H9 (cell line): ENCODE results near the gene RAPH1. TPM values are rescaled to one million over a fixed set of nuclear protein-coding genes. Genes with fewer than 3 reads are reported as not detected.

Experiments used
- DNase-seq: peaks from one replicate; pipeline ENCODE4 v3.0.0-alpha.2; 2017
- H2AFZ ChIP-seq: one replicate; pipeline ENCODE4 v1.6.1; 2013; ENCODE audit warnings: mild to moderate bottlenecking, low read length, control low read depth, moderate library complexity
- H2AK5ac ChIP-seq: 2 replicates; pipeline ENCODE4 v1.6.1; 2013; ENCODE audit warnings: low read length, control low read depth, mixed read lengths; ENCODE audit not compliant: insufficient read length
- H2BK120ac ChIP-seq: one replicate; pipeline ENCODE4 v1.6.1; 2013; ENCODE audit warnings: low read depth, mild to moderate bottlenecking, low read length, control low read depth, inconsistent platforms; ENCODE audit not compliant: poor library complexity, severe bottlenecking
- H2BK12ac ChIP-seq: 2 replicates; pipeline ENCODE4 v1.6.1; 2013; ENCODE audit warnings: low read length, control low read depth, mixed read lengths, low read depth; ENCODE audit not compliant: insufficient read length
- H2BK15ac ChIP-seq: 2 replicates; pipeline ENCODE4 v1.6.1; 2013; ENCODE audit warnings: low read depth, low read length, control low read depth
- H2BK20ac ChIP-seq: one replicate; pipeline ENCODE4 v1.6.1; 2013; ENCODE audit warnings: low read depth, mild to moderate bottlenecking, low read length, control low read depth, inconsistent platforms; ENCODE audit not compliant: poor library complexity, severe bottlenecking
- H2BK5ac ChIP-seq: 2 replicates; pipeline ENCODE4 v1.6.1; 2013; ENCODE audit warnings: low read length, control low read depth, mixed read lengths; ENCODE audit not compliant: insufficient read length
- H3K14ac ChIP-seq: 2 replicates; pipeline ENCODE4 v1.6.1; 2013; ENCODE audit warnings: low read length, control low read depth; ENCODE audit not compliant: insufficient read depth
- H3K18ac ChIP-seq: 2 replicates; pipeline ENCODE4 v1.6.1; 2013; ENCODE audit warnings: low read depth, mild to moderate bottlenecking, mixed read lengths, low read length, control low read depth; ENCODE audit not compliant: insufficient read length
- H3K23ac ChIP-seq: 2 replicates; pipeline ENCODE4 v1.6.1; 2013; ENCODE audit warnings: low read length, control low read depth, mixed read lengths, low read depth; ENCODE audit not compliant: insufficient read length
- H3K23me2 ChIP-seq: 2 replicates; pipeline ENCODE4 v1.6.1; 2013; ENCODE audit warnings: low read depth, mild to moderate bottlenecking, mixed read lengths, low read length, control low read depth; ENCODE audit not compliant: insufficient read length, poor library complexity, severe bottlenecking
- H3K27ac ChIP-seq: 2 replicates; pipeline ENCODE4 v1.5.1; 2013; ENCODE audit warnings: low read length, control low read depth, mixed read lengths, low read depth; ENCODE audit not compliant: insufficient read length
- H3K27me3 ChIP-seq: 2 replicates; pipeline ENCODE4 v1.6.1; 2013; ENCODE audit warnings: low read length, control low read depth, inconsistent platforms; ENCODE audit not compliant: insufficient read depth
- H3K4ac ChIP-seq: 2 replicates; pipeline ENCODE4 v1.6.1; 2013; ENCODE audit warnings: low read depth, mild to moderate bottlenecking, control low read depth, inconsistent platforms, low read length, moderate library complexity
- H3K4me1 ChIP-seq: 2 replicates; pipeline ENCODE4 v1.6.1; 2013; ENCODE audit warnings: low read length, control low read depth, inconsistent platforms; ENCODE audit not compliant: insufficient read depth
- H3K4me2 ChIP-seq: 2 replicates; pipeline ENCODE4 v1.6.1; 2013; ENCODE audit warnings: low read length, control low read depth, mixed read lengths; ENCODE audit not compliant: insufficient read length, insufficient read depth
- H3K56ac ChIP-seq: 2 replicates; pipeline ENCODE4 v1.6.1; 2013; ENCODE audit warnings: low read depth, mild to moderate bottlenecking, mixed read lengths, low read length, control low read depth; ENCODE audit not compliant: insufficient read length
- H3K79me1 ChIP-seq: 2 replicates; pipeline ENCODE4 v1.6.1; 2013; ENCODE audit warnings: low read depth, mild to moderate bottlenecking, moderate library complexity, low read length, control low read depth, inconsistent platforms; ENCODE audit not compliant: insufficient read depth, poor library complexity, severe bottlenecking
- H3K79me2 ChIP-seq: 2 replicates; pipeline ENCODE4 v1.6.1; 2013; ENCODE audit warnings: low read length, control low read depth, inconsistent platforms; ENCODE audit not compliant: insufficient read depth
- H3K9ac ChIP-seq: 2 replicates; pipeline ENCODE4 v1.6.1; 2013; ENCODE audit warnings: low read length, control low read depth, mixed read lengths; ENCODE audit not compliant: insufficient read length; ENCODE audit errors: extremely low read depth
- H3K9me3 ChIP-seq: one replicate; pipeline ENCODE4 v1.6.1; 2013; ENCODE audit warnings: low read depth, low read length, inconsistent platforms; ENCODE audit not compliant: control insufficient read depth
- H3T11ph ChIP-seq: one replicate; pipeline ENCODE4 v1.6.1; 2013; ENCODE audit warnings: mild to moderate bottlenecking, low read length, control low read depth, inconsistent platforms
- H4K20me1 ChIP-seq: one replicate; pipeline ENCODE4 v1.6.1; 2013; ENCODE audit not compliant: control insufficient read depth, insufficient read length, insufficient read depth
- H4K5ac ChIP-seq: 2 replicates; pipeline ENCODE4 v1.6.1; 2013; ENCODE audit warnings: low read depth, mild to moderate bottlenecking, mixed read lengths, low read length, control low read depth; ENCODE audit not compliant: insufficient read length
- H4K8ac ChIP-seq: replicated peaks from 2 replicates; pipeline ENCODE4 v1.6.1; 2013; ENCODE audit warnings: low read length, control low read depth, mixed read lengths, low read depth; ENCODE audit not compliant: insufficient read length
- H4K91ac ChIP-seq: 2 replicates; pipeline ENCODE4 v1.6.1; 2013; ENCODE audit warnings: low read depth, mild to moderate bottlenecking, moderate library complexity, mixed read lengths, low read length, control low read depth; ENCODE audit not compliant: insufficient read length
- H3K27ac Mint-ChIP-seq, 3 experiments: 2 replicates in 2 of 3; 3 replicates in 1 of 3; pipeline ENCODE4 v1.8.0; 2020 to 2021; ENCODE audit warnings: mixed read lengths in 3 of 3, mild to moderate bottlenecking in 1 of 3, moderate library complexity in 1 of 3
- H3K27me3 Mint-ChIP-seq: 2 replicates; pipeline ENCODE4 v1.8.0; 2021; ENCODE audit warnings: low read depth, mild to moderate bottlenecking, moderate library complexity, mixed read lengths
- H3K36me3 Mint-ChIP-seq, 3 experiments: 2 replicates in 2 of 3; 3 replicates in 1 of 3; pipeline ENCODE4 v1.8.0; 2020 to 2021; ENCODE audit warnings: low read depth in 3 of 3, mixed read lengths in 3 of 3; ENCODE audit not compliant: insufficient read depth in 1 of 3
- H3K4me1 Mint-ChIP-seq, 2 experiments: 2 replicates each; pipeline ENCODE4 v1.8.0; 2020; ENCODE audit warnings: mixed read lengths in 2 of 2
- H3K4me3 Mint-ChIP-seq, 2 experiments: 2 replicates in 1 of 2; 3 replicates in 1 of 2; pipeline ENCODE4 v1.8.0; 2020 to 2021; ENCODE audit warnings: mild to moderate bottlenecking in 2 of 2, mixed read lengths in 2 of 2, moderate library complexity in 1 of 2
- H3K9me3 Mint-ChIP-seq, 2 experiments: 2 replicates in 1 of 2; 3 replicates in 1 of 2; pipeline ENCODE4 v1.8.0; 2020; ENCODE audit warnings: mild to moderate bottlenecking in 2 of 2, mixed read lengths in 2 of 2, moderate library complexity in 1 of 2
- WGBS: extraction: QIAGEN DNeasy Blood & Tissue Kit; methylation state at CpG from one replicate; pipeline ENCODE4 v1.1.7; 2013; ENCODE audit warnings: missing lambda C conversion rate, low lambda C conversion rate, mixed read lengths; ENCODE audit not compliant: insufficient read length; ENCODE audit errors: extremely low coverage; 5-methylcytosine and 5-hydroxymethylcytosine counted together
- total RNA-seq: library from RNA; stranded (reverse); gene quantifications from 2 replicates; pipeline ENCODE4 v1.2.1, GENCODE V29; 2021
- TF ChIP-seq, protein P1 (sequence below): fragments of 200-600 bp; sonication (generic); conservative IDR thresholded peaks from 3 replicates; pipeline ENCODE4 v1.8.0; 2021; ENCODE audit warnings: antibody characterized with exemption, mild to moderate bottlenecking

Gene RAPH1
- total RNA-seq, 1 experiment from 2014 or later, result 17.1 TPM

DNA sequence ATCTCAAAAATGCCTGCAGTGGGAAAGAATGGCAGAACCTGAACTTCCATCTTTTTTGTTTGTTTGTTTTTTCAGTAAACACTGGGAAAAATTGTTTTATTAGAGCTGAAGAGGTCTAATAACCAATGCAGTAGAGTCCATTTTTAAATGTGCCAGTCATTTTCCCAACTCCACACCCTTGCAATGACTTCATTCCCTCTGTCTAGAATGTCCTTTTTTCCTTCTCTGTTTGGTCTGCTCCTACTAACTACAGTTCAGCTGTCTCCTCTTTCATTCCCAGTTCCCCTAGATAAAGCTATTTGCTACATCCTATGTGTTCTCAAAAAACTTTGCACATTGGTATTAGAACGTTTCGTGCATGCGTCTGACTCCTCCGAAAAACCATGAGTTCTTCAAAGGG lies 9.3 kb upstream of the RAPH1 start:
- no peaks in the 10 kb centered on the region for H3K36me3 Mint-ChIP-seq
- no peak overlapping the region for H3K27ac ChIP-seq
- H4K5ac ChIP-seq, result no peak overlapping the region
- no peaks in the 10 kb centered on the region for H3K27me3 ChIP-seq
- no peak overlapping the region for H3K4me2 ChIP-seq
- DNase-seq, result no peak
- no peak overlapping the region for H2BK20ac ChIP-seq
- H3K79me1 ChIP-seq, result no peaks in the 10 kb centered on the region
- no peak overlapping the region for H2AK5ac ChIP-seq
- no peak overlapping the region for H2AFZ ChIP-seq
- no peak overlapping the region for H3K4me3 Mint-ChIP-seq
- no peak overlapping the region for H3K14ac ChIP-seq
- no peaks in the 10 kb centered on the region for H3K9me3 ChIP-seq
- WGBS, result no CpG with 5 or more reads among the region's 4 CpGs
- H3K79me2 ChIP-seq, result no peaks in the 10 kb centered on the region
- H3K56ac ChIP-seq, result no peak overlapping the region
- H3K27me3 Mint-ChIP-seq, result no peaks in the 10 kb centered on the region; the same call in 1 of the 2 replicates
- no peak overlapping the region for H2BK15ac ChIP-seq
- no peak overlapping the region for H2BK120ac ChIP-seq
- H2BK12ac ChIP-seq, result no peak overlapping the region
- no peaks in the 10 kb centered on the region for H3K23me2 ChIP-seq
- no peak overlapping the region for H2BK5ac ChIP-seq
- TF ChIP-seq, protein P1, sequence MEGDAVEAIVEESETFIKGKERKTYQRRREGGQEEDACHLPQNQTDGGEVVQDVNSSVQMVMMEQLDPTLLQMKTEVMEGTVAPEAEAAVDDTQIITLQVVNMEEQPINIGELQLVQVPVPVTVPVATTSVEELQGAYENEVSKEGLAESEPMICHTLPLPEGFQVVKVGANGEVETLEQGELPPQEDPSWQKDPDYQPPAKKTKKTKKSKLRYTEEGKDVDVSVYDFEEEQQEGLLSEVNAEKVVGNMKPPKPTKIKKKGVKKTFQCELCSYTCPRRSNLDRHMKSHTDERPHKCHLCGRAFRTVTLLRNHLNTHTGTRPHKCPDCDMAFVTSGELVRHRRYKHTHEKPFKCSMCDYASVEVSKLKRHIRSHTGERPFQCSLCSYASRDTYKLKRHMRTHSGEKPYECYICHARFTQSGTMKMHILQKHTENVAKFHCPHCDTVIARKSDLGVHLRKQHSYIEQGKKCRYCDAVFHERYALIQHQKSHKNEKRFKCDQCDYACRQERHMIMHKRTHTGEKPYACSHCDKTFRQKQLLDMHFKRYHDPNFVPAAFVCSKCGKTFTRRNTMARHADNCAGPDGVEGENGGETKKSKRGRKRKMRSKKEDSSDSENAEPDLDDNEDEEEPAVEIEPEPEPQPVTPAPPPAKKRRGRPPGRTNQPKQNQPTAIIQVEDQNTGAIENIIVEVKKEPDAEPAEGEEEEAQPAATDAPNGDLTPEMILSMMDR, result no peak
- no peaks in the 10 kb centered on the region for H3K4me1 ChIP-seq
- H4K20me1 ChIP-seq, result no peaks in the 10 kb centered on the region
- H3K18ac ChIP-seq, result no peak overlapping the region
- H3K4ac ChIP-seq, result no peak overlapping the region
- H3K4me1 Mint-ChIP-seq, result peaks cover 0 to 2% of the 10 kb centered on the region in 2 experiments; a peak in 1 of 4 replicates
- H4K8ac ChIP-seq, result no peak overlapping the region
- no peak overlapping the region for H3T11ph ChIP-seq
- H3K23ac ChIP-seq, result no peak overlapping the region
- no peaks in the 10 kb centered on the region for H3K9me3 Mint-ChIP-seq
- no peak overlapping the region for H4K91ac ChIP-seq
- H3K27ac Mint-ChIP-seq, result no peak overlapping the region
- H3K9ac ChIP-seq, result no peak overlapping the region
